HG03196 (cell line): ENCODE measurements around the gene PSPC1.
"Not testable (repeated sequence)": the region's sequence is repeated elsewhere in the genome, so short reads cannot be mapped to it uniquely, and the experiment has no call there.

ENCODE experiments used
- ATAC-seq: cut with Tn5 transposase; IDR thresholded peaks from one replicate; pipeline ENCODE4 v1.9.1; 2021; ENCODE audit not compliant: unreplicated experiment

The PSPC1 gene

DNA sequence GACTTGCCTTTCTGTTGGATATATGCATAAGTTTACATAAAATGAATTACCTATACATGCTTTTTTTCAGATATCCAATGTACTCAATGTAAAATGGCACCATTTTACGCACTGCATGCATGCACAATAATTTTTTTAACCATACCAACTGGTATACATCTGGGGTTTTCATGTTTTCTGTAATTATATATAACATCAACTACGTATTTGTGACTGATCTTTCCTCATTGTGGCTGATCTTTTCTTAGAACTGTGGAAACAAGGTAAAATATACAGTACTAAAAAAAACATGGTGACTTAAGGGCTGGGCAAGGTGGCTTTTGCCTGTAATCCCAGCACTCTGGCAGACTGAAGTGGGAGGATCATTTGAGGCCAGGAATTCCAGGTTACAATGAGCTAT lies 18.5 kb downstream of the PSPC1 start:
- no peak for ATAC-seq

DNA sequence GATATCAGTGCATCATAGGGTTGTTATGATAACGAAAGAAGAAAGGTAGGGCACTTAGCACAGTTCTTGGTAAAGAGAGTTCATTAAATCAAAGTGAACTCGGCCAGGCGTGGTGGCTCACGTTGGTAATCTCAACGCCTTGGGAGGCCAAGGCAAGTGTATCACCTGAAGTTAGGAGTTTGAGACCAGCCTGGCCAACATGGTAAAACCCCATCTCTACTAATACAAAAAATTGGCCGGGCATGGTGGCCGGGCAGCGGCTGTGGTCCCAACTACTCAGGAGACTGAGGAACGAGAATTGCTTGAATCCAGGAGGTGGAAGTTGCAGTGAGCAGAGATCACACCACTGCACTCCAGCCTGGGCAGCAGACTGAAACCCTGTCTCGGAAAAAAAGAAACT lies 19.1 kb downstream of the PSPC1 start:
- no peak for ATAC-seq

DNA sequence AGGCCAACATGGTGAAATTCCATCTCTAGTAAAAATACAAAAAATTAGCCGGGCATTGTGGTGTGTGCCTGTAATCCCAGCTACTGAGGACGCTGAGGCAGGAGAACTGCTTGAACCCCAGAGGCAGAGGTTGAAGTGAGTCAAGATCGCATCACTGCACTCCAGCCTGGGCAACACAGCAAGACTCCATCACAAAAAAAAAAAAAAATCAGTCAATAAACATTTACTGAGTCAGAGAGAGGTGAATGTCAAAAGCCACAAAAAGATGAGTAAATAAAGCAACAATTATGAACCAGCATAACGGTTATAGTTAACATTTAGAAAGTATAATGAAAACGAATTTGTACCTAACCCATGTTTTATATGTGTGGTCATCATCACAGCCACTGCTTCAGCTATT lies 23.1 kb downstream of the PSPC1 start:
- no peak for ATAC-seq

DNA sequence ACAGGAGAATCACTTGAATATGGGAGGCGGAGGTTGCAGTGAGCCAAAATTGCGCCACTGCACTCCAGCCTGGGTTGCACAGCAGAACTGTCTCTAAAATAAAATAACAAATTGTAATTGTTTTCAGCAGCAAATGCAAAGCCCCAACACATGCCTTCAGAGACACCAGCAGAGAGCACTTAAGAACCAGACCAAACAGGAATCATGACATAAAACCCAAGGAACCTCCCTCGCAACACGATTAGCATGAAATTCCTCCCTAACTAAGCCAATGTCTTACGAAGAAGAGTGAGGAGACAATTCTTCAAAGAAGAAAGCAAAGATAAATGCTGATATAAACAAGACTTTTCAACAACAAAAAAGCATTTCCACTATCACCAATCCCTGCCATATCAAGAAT lies 40.1 kb downstream of the PSPC1 start:
- no peak for ATAC-seq

DNA sequence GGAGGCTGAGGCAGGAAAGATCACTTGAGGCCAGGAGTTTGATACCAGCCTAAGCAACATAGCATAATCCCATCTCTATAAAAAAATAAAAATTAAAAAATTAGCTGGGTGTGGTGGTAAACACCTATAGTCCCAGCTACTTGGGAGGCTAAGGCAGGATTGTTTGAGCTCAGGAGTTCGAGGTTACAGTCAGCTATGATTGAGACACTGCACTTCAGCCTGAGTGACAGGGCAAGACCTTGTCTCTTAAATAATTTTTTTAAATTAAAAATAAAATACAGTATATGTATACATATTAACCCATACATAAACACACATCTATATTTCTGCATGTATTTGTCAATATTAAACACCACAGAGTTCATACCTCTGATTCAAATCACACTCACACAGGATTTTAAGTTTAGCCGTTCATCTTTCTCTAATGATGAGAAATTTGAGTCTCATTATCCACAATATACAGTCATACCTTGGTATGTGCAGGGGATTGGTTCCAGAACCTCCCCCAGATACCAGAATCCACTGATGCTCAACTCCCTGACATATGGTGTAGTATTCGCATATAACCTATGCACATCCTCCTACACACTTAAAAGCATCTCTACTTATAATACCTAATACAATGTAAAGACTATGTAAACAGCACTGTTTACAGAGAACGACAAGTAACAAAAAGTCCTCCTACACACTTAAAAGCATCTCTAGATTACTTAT lies 44.7 kb downstream of the PSPC1 start:
- no peak for ATAC-seq

DNA sequence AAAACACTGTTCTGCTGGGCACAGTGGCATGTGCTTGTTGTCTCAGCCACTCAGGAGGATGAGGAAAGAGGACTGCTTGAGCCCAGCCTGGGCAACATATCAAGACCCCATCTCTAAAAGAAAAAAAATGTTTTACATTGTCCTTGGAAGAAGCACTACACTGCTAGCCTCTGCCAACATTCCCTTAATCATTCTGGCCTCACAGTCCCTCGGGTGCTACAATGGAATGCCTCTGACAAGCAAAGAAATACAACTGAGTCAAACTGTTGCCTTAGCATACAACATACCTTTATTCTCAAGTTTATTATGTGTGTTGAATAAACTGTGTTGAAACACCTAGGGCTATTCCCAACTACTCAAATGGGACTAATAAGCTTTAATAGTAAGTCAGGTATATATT lies 56.1 kb downstream of the PSPC1 start:
- ATAC-seq = no peak

DNA sequence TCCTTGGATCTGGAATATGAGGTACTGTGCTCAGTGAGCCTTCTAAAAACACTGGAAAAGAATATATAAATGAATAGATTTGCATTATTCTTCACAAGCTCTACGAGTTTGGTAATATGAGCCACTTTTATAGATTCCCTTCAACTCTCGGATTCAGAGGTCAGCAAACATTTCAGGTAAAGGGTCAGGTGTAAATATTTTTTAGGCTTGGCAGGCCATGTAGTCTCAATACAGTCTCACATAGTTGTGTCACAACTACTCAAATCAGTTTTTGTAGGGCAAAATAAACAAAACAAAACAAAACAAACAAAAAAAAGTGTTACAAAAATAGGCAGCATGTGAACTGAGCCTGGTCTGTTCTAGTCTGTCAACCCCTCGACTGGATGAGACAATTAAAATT lies 57.4 kb downstream of the PSPC1 start:
- no peak for ATAC-seq

DNA sequence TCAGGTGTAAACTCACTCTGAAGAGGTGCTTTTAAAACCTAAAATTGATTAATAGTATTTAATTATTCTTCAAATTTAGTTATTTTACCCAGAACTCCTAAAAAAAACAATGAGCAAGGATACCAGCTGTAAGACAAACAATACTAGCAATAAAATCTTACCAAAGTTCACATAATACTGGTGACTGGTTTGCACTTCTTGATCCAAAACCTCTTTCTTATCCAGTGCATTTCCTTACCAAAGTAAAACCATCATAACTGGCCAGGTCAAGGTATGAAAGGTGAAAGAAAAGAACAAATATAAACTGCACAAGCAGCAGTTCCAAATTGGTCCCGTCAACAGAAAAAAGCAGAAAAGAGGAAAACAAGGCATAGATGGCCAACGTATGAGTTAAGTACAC lies 62.7 kb downstream of the PSPC1 start:
- no peak for ATAC-seq

DNA sequence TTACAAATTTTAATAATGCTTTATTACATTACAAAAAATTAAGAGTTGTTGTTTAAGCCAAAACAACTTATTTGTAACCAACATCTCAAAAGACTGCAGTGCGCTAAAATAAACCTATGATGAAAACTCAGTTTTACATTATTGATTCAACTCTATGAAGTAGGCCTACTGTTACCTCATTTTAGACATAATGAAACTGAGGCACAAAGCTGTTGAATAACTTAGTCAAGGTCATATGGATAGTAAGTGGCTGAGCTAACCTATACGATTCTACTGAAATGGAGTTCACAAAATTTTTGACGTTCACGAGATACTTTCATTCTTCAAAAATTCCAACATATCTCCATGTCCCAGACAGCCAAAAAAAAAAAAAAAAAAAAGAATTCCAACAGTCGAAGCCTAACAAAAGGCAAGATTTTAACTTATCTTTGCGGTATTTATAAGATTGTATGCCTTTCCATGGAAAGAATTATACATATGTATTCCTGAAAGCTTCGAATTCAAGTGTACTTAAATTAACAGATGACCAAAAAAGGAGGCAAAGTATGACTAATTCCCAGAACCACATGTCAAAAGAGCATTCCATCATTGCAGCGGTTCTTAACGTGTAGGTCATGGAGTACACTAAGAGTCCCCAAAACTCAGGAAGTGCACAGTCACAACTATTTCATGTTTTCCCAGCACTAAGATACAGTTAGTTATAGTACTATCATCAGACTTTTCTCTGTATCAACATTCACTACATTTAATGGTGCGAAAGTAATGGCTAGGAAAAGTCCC lies 69.4 kb downstream of the PSPC1 start:
- ATAC-seq = no peak

DNA sequence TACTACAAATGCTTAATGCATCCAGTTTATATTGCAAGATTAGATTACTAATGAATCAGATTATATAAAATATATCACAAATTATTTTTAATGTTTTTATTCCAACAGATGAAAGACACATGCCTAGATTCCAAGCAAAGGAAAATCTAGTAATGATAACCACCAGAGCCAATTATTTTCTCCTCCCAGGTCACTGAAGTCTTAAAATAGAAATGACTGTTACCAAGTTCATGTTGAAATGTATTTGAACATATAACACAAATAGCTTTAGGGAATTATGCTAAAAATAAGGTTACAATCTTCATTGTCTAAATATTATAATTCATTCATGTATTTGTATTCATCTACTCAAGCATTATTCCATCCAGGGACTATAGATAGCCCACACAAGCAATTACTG lies 73.0 kb downstream of the PSPC1 start:
- ATAC-seq = not testable (repeated sequence)

DNA sequence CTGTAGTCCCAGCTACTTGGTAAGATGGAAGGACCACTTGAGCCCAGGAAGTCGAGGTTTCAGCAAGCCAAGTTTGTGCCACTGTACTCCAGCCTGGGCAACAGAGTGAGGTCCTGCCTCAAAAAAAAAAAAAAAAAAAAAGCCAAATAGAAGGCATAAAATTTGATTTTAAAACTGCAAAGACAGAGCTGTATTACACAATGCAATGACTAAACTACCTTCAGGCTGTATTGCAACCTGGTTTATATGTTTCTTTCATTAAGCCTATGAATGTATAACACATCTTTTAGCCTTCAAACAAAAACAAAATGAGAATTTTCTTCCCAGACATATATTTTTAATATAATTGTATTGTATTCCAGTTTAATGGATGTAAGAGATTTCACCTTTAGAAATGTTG lies 73.7 kb downstream of the PSPC1 start:
- ATAC-seq = not testable (repeated sequence)

DNA sequence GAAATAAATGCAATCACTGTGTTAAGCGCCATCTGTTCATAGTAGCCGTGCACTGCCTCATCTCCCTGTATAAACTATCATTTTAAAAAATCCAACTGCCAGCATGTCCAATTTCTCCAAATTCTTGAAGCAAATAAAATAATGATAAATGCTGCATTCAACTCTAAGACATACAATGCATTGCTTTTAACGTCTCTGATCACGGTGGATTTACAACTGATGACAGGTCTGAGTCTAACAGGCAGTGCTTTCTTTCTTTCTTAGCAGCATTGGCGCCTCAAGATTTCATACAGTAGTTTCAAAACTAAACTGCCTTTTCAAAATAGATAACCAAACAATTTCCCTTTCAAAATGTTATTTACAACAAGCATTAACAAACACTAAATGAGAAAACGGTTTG lies 78.5 kb downstream of the PSPC1 start:
- not testable (repeated sequence) for ATAC-seq

DNA sequence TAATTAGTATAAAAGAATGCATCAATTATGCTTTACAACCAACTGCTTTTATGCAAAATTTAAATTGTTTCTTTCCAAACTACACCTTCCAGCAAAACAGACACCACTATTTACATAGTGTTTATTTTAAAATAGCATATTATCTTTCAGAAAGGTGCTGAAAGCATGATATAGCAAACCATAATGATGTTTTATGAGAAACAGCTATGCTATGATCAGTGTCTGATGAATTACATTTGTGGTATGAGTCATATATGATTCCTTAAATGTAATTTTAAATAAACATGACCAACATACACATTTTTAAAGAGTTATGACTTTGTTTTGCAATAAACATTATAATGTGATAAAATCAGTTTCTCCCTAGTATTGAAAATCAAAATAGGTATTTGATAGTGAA lies 81.1 kb downstream of the PSPC1 start:
- ATAC-seq = not testable (repeated sequence)

DNA sequence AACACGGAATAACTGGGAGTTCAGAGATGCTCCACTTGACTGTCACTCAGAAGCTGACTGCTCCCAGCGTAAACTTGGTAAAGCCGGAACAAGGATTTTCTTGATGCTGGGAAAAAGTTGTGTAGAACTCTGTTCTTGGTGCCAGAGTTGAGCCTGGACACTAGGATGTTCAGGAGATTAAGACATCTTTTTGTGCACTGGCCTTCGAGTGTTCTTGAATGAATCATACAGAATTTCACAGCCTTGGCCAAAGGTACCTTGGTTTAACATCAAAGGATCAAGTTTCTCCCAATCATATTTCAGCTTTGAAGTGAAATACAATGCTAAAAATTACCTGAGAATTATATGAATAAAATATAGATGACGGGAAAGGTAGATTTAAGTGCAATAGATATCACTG lies 81.8 kb downstream of the PSPC1 start:
- ATAC-seq = not testable (repeated sequence)

DNA sequence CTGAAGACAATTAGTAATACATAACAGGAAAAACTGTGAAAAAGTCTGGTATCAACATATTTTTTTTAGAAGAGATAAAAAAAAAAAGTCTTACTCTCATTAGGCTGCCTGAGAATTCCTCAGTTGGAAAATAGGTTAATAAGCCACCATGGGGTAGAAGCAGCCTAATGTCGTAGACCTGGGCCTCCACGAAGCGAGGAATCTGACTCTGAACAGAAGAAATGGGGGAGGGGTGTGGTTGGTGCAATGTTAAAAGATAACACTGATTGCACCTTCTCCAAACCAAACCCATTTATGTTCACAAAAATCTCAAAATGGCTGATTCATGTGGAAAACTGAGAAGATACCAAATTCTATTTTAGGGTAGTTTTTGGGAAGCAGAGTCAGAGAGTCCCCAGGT lies 86.9 kb downstream of the PSPC1 start:
- ATAC-seq = no peak

DNA sequence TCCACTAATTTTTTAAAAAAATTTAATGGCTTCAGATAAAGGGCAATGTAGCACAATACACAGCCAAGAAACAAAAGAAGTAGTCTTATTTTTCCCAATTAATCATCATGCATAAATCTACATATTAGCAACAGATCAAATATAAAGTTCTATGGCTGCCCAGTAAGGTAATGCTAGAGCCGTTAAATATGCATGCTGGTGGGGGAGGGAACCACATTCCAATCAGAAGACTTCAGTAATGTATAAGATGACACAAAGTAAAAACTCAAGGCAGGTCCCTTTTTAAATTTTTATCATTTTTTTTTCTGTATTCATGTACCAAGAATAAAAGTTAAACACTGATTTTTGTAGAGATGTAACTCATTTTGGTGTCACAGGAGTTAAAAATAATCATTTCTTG lies 87.3 kb downstream of the PSPC1 start:
- no peak for ATAC-seq

DNA sequence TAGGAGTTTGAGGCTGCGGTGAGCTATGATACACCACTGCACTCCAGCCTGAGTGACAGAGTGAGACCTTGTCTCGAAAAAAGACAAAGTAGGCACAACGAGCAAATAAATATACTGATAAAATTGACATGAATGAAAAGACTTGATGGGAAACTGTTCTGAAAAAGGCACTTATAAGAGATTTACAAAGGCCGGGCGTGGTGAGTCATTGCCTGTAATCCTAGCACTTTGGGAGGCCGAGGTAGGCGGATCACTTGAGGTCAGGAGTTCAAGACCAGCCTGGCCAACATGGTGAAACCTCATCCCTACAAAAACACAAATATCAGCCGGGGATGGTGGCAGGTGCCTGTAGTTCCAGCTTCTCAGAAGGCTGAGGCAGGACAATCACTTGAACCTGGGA lies 91.3 kb downstream of the PSPC1 start:
- not testable (repeated sequence) for ATAC-seq

DNA sequence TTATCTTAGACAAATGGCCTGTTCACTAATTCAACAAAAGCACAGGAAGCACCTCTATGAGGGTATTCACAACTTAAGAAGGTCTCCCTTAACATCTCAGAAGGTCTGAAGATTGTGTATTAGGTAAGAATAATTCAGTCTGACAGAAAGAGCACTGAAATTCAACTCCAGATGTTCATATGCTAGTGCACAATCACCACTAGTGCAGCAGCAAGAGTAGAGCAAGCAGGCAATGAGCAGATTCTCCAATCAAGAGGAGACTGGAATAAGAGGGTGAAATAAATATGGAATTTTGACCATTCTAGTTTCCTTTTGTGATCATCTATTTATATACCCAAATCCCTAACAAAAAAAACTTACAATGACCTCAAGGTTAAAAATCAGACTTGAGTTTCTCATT lies 97.3 kb downstream of the PSPC1 start:
- ATAC-seq = no peak

DNA sequence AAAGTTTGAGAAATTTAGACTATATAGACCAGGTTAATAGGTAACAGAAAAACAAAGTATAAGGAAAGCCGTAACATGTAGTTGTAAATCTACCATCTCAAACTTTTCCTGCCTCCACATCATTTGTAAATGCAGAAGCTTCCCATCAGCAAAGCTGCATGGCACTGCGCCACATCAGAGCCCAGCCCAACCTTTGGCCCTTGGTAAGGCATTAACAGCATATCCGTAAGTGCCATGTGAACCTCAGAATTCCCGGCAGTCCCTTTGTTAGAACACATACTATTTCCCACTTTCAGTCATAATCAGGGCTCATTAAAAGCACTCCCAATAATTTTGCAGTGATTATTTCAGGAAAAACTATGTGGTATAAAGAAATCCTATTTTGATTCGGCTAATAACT lies 97.7 kb downstream of the PSPC1 start:
- no peak for ATAC-seq

DNA sequence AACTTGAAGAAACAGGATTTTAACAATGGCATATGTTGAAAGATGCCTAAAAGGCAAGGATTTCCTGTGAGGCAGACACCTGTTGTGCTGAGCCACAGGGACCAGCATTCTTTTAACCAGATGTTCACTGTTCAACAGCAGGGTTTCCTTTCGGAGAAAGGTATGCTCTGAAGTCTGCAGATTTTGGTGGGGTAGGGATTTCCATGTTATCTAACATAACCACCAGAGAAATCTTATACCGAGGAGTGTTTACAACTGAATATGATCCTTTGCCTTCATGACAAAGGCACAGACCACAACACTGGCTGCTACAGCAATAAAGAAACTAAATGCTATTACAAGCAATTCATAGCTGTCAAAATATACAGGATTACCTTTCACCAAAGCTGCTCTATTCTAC lies 101.2 kb downstream of the PSPC1 start:
- no peak for ATAC-seq

DNA sequence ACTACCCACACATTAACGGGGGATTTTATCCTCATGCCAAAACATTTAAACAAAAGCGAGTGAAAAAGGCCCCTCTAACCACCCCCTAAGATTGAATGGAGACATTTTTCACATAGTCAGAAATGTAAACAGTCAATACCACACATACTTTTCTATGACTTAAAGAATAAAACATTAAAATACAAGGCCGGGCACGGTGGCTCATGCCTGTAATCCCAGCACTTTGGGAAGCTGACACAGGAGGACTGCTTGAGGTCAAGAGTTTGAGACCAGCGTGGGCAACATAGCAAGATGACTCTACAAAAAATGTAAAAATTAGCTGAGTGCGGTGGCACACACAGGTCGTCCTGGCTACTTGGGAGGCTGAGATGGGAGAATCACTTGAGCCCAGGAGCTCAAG lies 102.0 kb downstream of the PSPC1 start:
- ATAC-seq = no peak

DNA sequence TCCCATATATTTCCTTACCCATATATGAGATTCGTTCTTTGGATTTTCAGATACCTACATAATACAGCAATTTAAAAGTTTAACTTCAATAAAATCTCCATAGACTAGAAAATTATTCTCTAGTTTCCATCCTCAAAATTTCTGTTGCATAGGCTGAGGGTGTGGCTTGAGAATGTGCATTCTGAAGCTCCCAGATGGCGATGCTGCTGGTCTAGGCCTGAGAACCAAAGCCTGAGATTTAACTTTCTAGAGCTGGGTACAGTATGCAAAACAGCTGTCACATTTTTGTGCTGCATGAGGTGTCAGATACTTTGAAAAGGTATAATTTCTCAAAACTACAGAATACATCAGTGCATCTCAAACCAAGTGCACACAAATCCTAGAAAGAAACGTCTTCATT lies 106.6 kb downstream of the PSPC1 start:
- no peak for ATAC-seq

DNA sequence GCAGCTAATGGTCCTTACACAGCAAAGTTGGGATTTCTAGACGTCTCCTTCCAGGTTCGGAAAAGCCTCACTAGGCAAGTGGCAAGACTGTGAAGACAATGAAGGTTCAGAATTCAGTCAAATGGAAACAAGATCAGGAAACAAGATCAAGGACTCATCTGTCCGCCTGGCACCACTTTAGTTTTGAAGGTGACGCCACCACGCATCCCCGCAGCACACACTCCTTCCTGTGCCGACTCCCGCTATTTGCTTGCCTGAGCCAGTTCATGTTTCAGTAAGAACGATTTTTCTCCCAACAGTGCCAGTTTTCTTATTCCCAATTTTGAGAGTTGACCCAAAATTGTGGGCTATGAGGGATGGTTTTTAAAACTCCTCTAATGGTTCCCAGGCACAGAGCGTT lies 107.8 kb downstream of the PSPC1 start:
- ATAC-seq = no peak
